Transverse colon (tissue), 4 donors: ENCODE measurements around the gene ABCG1. TPM values are rescaled to one million over a fixed set of nuclear protein-coding genes. Genes with fewer than 3 reads are reported as not detected.

Experiments
- DNase-seq: peaks from one replicate; pipeline ENCODE4 v3.0.0-alpha.2; 2019
- H3K27ac ChIP-seq, 4 donors: fragments of 200-600 bp; sonication (generic); 2 replicates each; pipeline ENCODE4 v1.5.1; 2016 to 2018; ENCODE audit warnings: inconsistent platforms in 4 of 4
- H3K27me3 ChIP-seq: fragments of 200-600 bp; sonication (generic); 2 replicates; pipeline ENCODE4 v1.5.1; 2017; ENCODE audit warnings: inconsistent platforms
- H3K36me3 ChIP-seq, 4 donors: fragments of 200-600 bp; sonication (generic); 2 replicates each; pipeline ENCODE4 v1.5.1; 2017 to 2019; ENCODE audit warnings: inconsistent platforms in 4 of 4
- H3K4me1 ChIP-seq, 4 donors: fragments of 200-600 bp; sonication (generic); 2 replicates each; pipeline ENCODE4 v1.5.1; 2017 to 2020; ENCODE audit warnings: inconsistent platforms in 4 of 4
- H3K4me3 ChIP-seq, 4 donors: fragments of 200-600 bp; sonication (generic); 1 replicate in 1 of 4; 2 replicates in 3 of 4; pipeline versions ENCODE4 v1.5.1 to v1.6.1; 2017 to 2019; ENCODE audit warnings: inconsistent platforms in 4 of 4
- H3K9me3 ChIP-seq, 2 donors: fragments of 200-600 bp; sonication (generic); 2 replicates each; pipeline ENCODE4 v1.5.1; 2017 to 2019; ENCODE audit warnings: inconsistent platforms in 2 of 2
- EP300 ChIP-seq: sonication (generic); formaldehyde crosslinking; IDR thresholded peaks from one replicate; pipeline ENCODE4 v1.6.1; 2017; ENCODE audit warnings: antibody characterized with exemption, low read depth
- POLR2A ChIP-seq: fragments of 450-650 bp; IDR thresholded peaks from one replicate; pipeline ENCODE4 v1.6.1; 2016; ENCODE audit warnings: antibody characterized with exemption, mild to moderate bottlenecking, moderate library complexity
- POLR2AphosphoS5 ChIP-seq, 3 donors: sonication (generic); formaldehyde crosslinking; IDR thresholded peaks; one replicate each; pipeline ENCODE4 v1.6.1; 2016; ENCODE audit warnings: antibody characterized with exemption in 3 of 3
- WGBS, 2 donors: methylation state at CpG; one replicate each; pipeline ENCODE4 v1.1.5; 2018; ENCODE audit warnings: low coverage in 1 of 2; 5-methylcytosine and 5-hydroxymethylcytosine counted together
- in situ Hi-C, 4 donors: fragments of 200-750 bp; cut with MboI; loops; one replicate each; pipeline versions ENCODE4 v1.15.0 to v1.15.1; 2017; ENCODE audit warnings: low sequenced_read_pairs in 3 of 4, low pct_ligation_motif_present in 1 of 4, low pct_unique_long_range_greater_than_20kb in 1 of 4
- intact Hi-C: fragments of 100-400 bp; cut with DNase I; formaldehyde crosslinking; loops from one replicate; pipeline ENCODE4 v1.15.1; 2023; ENCODE audit warnings: low total_unique reads
- total RNA-seq, 4 donors: library from RNA; depleted of rRNA; stranded (reverse); fragments of >200 nt; gene quantifications; one replicate each; pipeline ENCODE4 v1.1.0, GENCODE V29; 2016
- TF ChIP-seq, protein P1 (sequence below), 5 experiments: fragments of 200-600 bp in 3 of 5; fragments of 450-650 bp in 2 of 5; sonication (generic) in 3 of 5; IDR thresholded peaks; 1 replicate in 2 of 5; 2 replicates in 3 of 5; pipeline ENCODE4 v1.5.1; 2016 to 2017; ENCODE audit warnings: antibody characterized with exemption in 5 of 5, inconsistent platforms in 3 of 5, mild to moderate bottlenecking in 2 of 5, moderate library complexity in 1 of 5

ABCG1 gene
- total RNA-seq, 4 donors from 2014 or later: 17.1 to 67.7 (median 53.2) TPM

DNA sequence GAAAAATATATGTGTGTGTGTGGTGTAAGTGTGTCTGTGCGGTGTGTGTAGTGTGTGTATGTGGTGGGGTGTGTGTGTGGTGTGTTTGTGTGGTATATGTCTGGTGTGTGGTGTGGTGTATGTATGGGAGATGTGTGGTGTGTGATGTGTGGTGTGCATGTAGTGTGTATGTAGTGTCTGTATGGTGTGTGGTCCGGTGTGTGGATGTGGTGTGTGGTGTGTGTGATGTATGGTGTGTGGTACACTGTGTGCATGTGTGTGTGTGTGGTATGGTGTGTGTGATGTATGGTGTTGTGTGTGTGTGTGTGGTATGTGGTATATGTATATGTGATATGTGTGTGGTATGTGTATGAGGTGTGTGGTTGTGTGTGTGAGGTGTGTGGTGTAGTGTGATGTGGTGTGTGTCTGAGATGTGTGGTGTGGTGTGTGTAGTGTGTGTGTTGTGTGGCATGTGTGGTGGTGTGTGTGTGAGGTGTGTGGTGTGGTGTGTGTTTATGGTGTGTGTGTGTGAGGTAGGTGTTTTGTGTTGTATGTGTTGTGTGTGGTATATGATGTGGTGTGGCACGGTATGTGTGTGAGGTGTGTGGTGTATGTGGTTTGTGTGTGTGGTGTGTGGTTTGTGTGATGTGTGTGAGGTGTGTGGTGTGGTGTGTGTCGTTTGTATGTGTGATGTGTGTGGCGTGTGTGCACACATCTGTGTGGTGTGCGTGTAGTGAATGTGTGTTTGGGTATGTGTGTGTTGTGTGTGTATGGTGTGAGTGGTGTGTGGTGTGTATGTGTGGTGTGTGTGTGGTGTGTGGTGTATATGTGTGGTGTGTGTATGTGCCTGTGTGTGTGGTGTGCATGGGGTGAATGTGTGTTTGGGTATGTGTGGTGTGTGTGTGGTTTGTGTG, 35.3 kb upstream of the ABCG1 start:
- peaks cover 0 to 10% (median 7%) of the 10 kb centered on the region in 4 donors for H3K4me1 ChIP-seq
- TF ChIP-seq EP300: no peak
- no peak for TF ChIP-seq POLR2AphosphoS5 (IDR thresholded peaks at IDR 0.05)
- TF ChIP-seq, protein P1, sequence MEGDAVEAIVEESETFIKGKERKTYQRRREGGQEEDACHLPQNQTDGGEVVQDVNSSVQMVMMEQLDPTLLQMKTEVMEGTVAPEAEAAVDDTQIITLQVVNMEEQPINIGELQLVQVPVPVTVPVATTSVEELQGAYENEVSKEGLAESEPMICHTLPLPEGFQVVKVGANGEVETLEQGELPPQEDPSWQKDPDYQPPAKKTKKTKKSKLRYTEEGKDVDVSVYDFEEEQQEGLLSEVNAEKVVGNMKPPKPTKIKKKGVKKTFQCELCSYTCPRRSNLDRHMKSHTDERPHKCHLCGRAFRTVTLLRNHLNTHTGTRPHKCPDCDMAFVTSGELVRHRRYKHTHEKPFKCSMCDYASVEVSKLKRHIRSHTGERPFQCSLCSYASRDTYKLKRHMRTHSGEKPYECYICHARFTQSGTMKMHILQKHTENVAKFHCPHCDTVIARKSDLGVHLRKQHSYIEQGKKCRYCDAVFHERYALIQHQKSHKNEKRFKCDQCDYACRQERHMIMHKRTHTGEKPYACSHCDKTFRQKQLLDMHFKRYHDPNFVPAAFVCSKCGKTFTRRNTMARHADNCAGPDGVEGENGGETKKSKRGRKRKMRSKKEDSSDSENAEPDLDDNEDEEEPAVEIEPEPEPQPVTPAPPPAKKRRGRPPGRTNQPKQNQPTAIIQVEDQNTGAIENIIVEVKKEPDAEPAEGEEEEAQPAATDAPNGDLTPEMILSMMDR (IDR thresholded peaks at IDR 0.05): no peak
- no peak for TF ChIP-seq POLR2A
- no peak overlapping the region for H3K27ac ChIP-seq
- WGBS, 2 donors: 93% methylated on average over 5 to 6 of the region's 6 CpGs
- no peaks in the 10 kb centered on the region for H3K36me3 ChIP-seq
- H3K27me3 ChIP-seq: no peaks in the 10 kb centered on the region
- H3K9me3 ChIP-seq: no peaks in the 10 kb centered on the region
- intact Hi-C loops (no loop called here), in situ Hi-C loops (no loop called here)
- no peak overlapping the region for H3K4me3 ChIP-seq
- DNase-seq: no peak

DNA sequence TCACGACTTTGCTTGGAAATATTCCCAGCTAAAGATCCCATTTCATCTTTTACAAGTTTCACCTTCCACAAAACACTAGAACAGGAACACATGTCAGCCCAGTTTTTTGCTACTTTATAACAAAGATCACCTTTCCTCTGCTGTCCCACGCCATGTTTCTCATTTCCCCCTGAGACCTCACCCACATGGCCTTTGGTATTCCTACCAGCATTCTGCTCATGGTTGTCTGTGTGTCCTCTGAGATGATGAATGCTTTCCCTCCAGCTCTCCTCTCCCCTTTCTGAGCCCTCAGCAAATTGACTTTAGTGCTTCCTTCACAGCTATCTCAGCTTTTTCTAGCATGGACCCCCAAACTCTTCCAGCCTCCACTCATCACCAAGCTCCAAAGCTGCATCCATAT, 32.3 kb upstream of the ABCG1 start:
- Histone ChIP-seq H3K27me3 (no peaks in the 10 kb centered on the region), H3K4me1 (peaks cover 0 to 22% (median 8%) of the 10 kb centered on the region in 4 donors), H3K27ac (no peak overlapping the region), H3K36me3 (no peaks in the 10 kb centered on the region), H3K9me3 (no peaks in the 10 kb centered on the region), H3K4me3 (no peak overlapping the region)
- in situ Hi-C loops: no loop called here
- TF ChIP-seq, protein P1 (IDR thresholded peaks at IDR 0.05): no peak
- no peak for TF ChIP-seq POLR2A
- no peak for TF ChIP-seq POLR2AphosphoS5 (IDR thresholded peaks at IDR 0.05)
- TF ChIP-seq EP300: no peak
- intact Hi-C loops: no loop called here
- DNase-seq: no peak
- WGBS, 2 donors: 63 to 81% methylated on average over 2 of the region's 2 CpGs

DNA sequence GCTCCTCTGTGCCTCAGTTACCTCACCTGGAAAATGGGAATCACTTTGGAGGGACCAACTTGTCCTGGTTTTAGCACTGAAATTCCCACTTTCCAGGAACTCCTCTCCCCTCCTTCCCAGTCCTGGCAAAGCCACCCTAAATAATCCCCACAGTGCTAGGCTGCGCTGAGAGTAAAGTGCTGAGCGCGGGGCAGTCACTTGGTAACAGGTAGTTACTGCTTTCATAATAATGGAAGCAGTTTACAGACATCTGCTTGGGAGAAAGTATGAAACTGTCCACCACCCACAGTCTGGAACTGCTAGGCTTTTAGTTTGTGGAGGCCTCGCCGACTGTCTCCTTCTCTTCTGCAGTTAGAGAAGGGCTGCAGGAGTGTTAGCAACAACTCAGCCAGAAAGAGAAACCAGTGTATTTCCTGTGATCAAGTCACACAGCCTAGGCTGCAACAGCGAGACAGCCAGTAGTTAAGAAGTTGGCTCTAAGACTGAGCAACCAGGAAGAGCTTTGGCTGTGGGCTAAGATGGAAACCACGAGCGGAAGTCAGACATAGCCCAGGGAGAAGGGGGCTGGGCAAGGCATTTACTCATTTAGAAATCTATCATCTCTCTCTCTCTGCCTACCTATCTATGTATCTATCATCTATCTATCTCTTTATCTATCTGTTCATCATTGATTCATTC, 30.8 kb upstream of the ABCG1 start:
- TF ChIP-seq, protein P1 (IDR thresholded peaks at IDR 0.05): no peak
- TF ChIP-seq EP300 (no peak), POLR2AphosphoS5 (IDR thresholded peaks at IDR 0.05) (peak in 1 of 3 donors; percentile 45), POLR2A (peak; percentile 23)
- H3K27ac ChIP-seq: peak overlapping the region; percentile 59 to 80 (median 70)
- DNase-seq: peak; percentile 61
- intact Hi-C loops: no loop called here
- no peak overlapping the region for H3K4me3 ChIP-seq
- in situ Hi-C loops: no loop called here
- H3K9me3 ChIP-seq: no peaks in the 10 kb centered on the region
- H3K36me3 ChIP-seq: no peaks in the 10 kb centered on the region
- H3K4me1 ChIP-seq: peaks cover 0 to 22% (median 8%) of the 10 kb centered on the region in 4 donors
- H3K27me3 ChIP-seq: no peaks in the 10 kb centered on the region
- 63% methylated on average over 8 of the region's 8 CpGs; no CpG with 5 or more reads in 1 of the 2 donors for WGBS, 2 donors

DNA sequence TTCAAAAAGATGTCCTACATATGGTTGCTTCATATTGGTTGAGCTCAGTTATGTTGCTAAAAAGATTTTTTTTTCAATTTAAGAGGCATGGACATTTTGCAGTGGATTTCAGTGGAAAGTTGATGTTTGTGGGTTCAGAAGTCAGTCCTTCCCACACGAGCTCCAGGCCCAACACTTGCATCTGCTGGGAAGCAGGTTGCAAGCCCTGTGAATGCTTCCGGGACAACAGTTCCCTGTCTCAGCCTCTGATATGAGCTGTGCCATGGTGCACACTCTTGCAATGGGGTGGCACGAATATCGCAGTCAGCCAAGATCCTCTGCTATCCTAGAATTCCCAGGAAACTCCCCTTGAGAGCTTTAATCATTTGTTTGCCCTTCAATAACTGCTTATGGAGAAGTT, 30.3 kb upstream of the ABCG1 start:
- intact Hi-C loops (no loop called here), in situ Hi-C loops (no loop called here)
- peak overlapping the region; percentile 59 to 80 (median 70) for H3K27ac ChIP-seq
- TF ChIP-seq, protein P1 (IDR thresholded peaks at IDR 0.05): no peak
- TF ChIP-seq POLR2A (no peak), EP300 (no peak), POLR2AphosphoS5 (IDR thresholded peaks at IDR 0.05) (no peak)
- no peak overlapping the region for H3K4me3 ChIP-seq
- H3K4me1 ChIP-seq: peaks cover 0 to 22% (median 8%) of the 10 kb centered on the region in 4 donors
- H3K36me3 ChIP-seq: no peaks in the 10 kb centered on the region
- no peaks in the 10 kb centered on the region for H3K9me3 ChIP-seq
- no peaks in the 10 kb centered on the region for H3K27me3 ChIP-seq
- WGBS, 2 donors: 83% methylated on average over 4 of the region's 4 CpGs; no CpG with 5 or more reads in 1 of the 2 donors
- no peak for DNase-seq
